ENCODE measurements around the gene PLP2.

The PLP2 gene

DNA sequence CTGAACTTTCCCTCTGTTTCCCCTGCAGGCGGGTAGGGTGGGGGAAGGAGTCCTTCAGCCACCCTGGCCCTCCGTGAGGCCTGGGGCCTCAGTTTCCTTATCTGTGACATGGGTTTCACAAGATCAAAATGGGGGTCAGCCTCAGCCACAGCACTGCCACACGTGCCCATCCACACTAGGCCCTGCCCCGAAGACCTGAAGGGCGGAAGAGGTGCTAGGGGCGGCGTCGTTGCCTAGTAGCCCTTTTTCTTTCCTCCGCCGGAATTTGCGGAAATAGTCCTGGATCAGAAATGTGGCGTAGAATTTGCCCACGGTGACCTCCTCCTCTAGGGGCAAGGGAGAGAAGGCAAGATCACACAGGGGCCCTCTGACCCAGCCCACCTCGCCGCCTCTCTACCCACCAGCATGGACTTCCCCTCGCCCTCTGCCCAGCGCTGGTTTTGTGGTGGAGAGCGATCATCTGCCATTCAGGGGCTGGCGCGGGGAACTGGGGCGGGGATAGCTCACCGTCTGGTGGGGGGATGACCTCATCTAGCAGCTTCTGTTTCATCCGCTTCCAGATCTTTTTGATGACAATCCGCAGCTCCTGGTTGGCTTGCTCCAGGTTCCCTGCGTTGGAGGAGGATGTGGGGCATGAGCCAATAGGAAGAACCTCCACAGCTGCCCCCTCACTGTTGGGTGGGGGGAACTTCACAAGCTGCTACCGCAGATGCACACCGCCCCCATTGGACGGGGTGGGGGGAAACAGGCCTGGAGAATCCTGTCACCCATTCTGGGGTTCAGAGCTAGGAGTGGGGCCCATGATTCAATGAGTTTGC, 37.9 kb downstream of the PLP2 start:
- DNase-seq = no peak

DNA sequence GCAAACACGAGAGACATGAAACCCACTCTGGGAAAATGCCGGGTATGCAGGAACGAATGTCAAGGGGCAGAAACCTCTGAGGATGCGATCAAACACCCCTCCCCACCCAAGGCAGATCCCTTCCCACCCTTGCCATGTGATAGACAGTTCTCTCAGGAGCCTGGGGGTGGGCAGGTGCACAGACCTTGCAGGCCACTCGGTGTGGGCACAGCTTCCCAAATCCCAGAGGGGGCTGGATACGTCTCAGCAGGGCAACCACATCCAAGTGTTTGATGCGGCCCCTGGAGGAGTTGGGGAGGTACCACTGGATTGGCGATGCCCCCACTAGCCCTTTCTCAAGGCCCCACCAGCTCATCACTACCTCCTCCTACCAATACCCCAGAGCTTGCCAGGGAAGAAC, 38.7 kb downstream of the PLP2 start:
- DNase-seq = no peak

DNA sequence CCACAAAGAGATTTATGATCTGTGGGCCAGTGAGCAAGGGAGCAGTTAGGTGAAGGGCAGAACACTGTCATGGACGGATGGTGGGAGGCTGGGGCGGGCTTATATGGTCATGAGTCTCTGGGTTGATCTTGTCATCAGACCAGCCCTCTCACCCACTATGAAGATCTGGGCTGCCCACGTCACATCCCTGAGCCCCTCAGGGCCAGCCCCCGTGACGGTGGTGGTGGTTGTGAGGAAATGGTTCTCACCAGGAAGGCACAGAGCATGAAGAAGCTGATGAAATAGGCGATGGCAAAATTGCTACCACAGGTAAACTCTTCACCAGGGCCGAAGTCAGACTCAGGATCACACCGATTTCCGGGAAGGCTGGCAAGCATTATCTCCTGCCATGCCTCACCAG, 39.4 kb downstream of the PLP2 start:
- no peak for DNase-seq

DNA sequence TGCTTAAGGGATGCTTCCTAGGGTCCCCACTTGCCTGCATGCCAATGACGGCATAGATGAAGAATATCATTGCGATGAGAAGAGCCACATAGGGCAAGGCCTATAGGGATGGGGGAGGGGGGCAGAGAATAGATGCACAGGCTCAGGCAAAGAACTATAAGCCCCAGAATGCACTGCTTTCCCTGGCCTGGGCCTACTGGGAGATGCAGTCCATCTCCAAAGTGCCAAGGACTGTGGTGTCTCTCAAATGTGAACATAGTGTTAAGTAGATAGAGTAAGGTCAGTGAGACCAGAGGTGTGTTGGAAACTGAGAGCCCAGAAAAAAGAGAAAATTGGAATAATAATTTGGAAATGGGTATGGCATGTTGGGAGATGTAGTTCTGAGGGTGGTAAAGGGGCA, 40.5 kb downstream of the PLP2 start:
- no peak for DNase-seq

DNA sequence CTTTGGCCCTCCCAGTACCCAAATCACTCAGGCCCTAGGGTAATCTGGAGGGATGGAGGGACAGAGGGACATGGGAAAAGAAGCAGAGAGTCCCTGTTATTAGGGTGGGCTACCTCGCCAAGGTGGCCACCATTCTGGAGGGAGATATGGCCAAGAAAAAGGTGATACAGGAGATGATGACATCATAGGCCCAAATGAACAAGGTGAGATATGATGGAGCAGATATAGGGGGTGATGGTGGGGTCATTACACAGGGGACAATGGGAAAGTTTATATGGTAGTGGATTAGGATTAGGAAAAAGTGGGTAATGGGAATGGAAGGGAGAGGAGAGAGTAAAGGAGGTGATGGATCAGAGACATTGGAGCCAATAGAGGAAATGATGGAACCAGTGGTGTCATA, 41.2 kb downstream of the PLP2 start:
- no peak for DNase-seq

DNA sequence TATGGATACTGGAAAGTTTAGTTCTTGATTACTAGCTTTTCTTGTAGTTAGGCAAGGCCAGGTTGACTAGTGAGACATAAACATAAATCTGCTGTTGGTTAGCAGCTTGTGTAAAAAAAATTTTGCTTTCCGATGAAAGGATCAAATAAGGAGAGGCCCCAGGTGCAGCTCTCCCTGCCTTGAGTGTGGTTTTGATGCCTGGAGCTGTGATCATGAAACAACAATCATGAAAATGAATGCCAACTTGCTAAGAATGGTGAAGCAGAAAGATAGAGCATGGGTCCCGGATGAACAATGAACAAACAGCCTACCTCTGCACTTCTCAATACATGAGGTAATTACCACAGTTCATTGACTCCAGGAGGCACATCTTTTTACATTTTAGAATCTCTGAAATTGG, 42.7 kb downstream of the PLP2 start:
- no peak for DNase-seq

DNA sequence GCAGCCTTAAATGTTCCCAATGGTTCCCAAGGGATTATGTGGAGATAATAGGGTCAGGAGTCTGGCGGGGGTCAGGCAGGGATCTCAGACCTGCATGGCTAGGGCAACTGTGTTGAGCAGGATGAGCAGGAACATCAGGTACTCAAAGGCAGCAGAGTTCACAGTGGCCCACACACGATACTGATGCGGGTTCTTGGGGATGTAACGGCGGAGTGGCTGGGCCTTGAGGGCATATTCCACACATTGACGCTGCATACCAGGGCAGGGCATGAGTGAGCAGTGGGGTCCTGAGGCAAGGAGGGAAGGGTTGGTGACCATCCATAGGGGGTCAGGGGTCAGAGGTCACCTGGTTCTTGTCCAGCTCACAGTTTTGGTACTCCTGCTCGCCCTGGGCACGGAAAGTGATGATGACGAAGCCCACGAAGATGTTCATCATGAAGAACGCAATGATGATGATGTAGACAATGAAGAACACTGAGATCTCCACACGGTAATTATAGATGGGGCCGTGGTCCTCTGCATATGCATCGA, 43.4 kb downstream of the PLP2 start:
- DNase-seq = no peak

DNA sequence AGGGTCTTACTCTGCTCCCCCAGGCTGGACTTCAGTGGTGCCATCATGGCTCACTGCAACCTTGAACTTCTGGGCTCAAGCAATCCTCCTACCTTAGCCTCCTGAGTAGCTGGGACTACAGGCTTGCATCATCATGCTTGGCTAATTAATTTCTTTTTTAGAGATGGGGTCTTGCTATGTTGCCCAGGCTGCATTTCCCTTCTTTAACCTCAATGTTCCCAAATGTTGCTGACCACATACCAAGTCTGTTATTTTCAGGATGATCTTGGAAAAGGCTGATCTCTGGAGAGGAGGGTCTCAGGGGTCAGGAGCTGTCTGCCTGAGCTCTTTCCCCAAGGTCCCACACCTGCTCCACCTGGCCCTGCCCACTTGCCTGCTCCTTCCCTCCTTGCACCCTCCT, 48.4 kb downstream of the PLP2 start:
- no peak for DNase-seq

DNA sequence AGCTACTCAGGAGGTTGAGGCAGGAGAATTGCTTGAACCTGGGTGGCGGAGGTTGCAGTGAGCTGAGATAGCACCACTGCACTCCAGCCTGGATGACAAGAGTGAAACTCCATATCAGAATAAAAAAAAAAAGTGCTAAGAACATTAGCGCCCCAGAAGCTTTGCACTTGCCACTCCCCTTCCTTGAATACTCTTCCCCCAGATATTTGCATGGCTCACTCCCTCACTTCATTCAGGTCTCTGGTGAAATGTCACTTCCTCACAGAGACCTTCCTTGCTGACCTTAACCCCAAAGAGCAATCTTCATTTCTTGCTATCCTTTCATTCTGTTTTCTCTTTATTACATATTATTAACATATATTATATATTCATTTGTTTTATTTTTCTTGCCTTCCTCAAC, 50.2 kb downstream of the PLP2 start:
- no peak for DNase-seq

Measured in CD4-positive, alpha-beta T cell treated with Interferon alpha-2 for 1 hour (primary cell).